OCI-LY3 (cell line): ENCODE data around the gene FAM13A.

Source experiments
- EZH2phosphoT487 ChIP-seq: fragments of 200-600 bp; shearing (Covaris generic); IDR thresholded peaks from 2 replicates; pipeline ENCODE4 v1.6.1; 2018; ENCODE audit warnings: antibody characterized with exemption, mixed run types, low read depth
- TF ChIP-seq, protein P1 (sequence below): fragments of 200-600, 300-600 bp; sonication (generic); IDR thresholded peaks from 2 replicates; pipeline ENCODE4 v1.5.1; 2014; ENCODE audit warnings: antibody characterized with exemption, low read length, low read depth

DNA sequence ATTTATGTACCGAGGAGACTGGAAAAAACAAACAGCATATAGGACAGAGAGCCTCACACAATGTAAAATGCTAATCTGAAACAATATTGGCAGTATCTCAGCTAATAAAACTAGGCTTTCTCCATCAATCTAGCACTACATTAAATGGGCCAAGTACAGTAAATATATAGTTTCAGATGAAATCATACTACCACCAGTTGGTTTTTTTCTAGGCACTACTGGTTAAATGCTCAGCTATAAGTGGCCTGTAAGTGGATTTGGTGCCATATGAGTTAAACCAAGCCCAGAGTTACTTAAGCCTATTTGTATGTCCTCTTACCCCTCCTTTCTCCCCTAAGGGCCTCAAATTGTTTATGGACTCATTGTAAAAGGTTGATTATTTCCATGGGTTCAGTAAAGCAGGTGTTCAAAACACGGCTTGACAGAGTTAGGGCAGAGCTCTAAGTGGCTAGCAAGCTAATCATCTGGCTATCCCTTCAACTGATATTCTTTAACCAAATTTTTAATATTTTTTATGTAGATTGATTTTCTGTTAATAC, 57.5 kb downstream of the FAM13A start:
- TF ChIP-seq, protein P1, sequence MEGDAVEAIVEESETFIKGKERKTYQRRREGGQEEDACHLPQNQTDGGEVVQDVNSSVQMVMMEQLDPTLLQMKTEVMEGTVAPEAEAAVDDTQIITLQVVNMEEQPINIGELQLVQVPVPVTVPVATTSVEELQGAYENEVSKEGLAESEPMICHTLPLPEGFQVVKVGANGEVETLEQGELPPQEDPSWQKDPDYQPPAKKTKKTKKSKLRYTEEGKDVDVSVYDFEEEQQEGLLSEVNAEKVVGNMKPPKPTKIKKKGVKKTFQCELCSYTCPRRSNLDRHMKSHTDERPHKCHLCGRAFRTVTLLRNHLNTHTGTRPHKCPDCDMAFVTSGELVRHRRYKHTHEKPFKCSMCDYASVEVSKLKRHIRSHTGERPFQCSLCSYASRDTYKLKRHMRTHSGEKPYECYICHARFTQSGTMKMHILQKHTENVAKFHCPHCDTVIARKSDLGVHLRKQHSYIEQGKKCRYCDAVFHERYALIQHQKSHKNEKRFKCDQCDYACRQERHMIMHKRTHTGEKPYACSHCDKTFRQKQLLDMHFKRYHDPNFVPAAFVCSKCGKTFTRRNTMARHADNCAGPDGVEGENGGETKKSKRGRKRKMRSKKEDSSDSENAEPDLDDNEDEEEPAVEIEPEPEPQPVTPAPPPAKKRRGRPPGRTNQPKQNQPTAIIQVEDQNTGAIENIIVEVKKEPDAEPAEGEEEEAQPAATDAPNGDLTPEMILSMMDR = no peak
- TF ChIP-seq EZH2phosphoT487 = no peak
